22Rv1 (cell line): Measurements from ENCODE around the gene MTHFD1.

Experiments used
- H3K27ac ChIP-seq: fragments of 450-650 bp; 2 replicates; pipeline ENCODE4 v1.5.1; 2017
- CTCF ChIP-seq: fragments of 450-650 bp; IDR thresholded peaks from 2 replicates; pipeline ENCODE4 v1.5.1; 2017; ENCODE audit warnings: mild to moderate bottlenecking
- ZFX ChIP-seq: fragments of 450-650 bp; IDR thresholded peaks from 2 replicates; pipeline ENCODE4 v1.6.1; 2017; ENCODE audit warnings: antibody characterized with exemption, borderline replicate concordance

Gene MTHFD1

GRCh38 chr14:64508215-64508776, 120.1 kb downstream of the MTHFD1 start:
- no peak overlapping the region for H3K27ac ChIP-seq
- no peak for TF ChIP-seq CTCF
- TF ChIP-seq ZFX: no peak

GRCh38 chr14:64509036-64509435, 120.9 kb downstream of the MTHFD1 start:
- no peak for TF ChIP-seq CTCF
- no peak for TF ChIP-seq ZFX
- no peak overlapping the region for H3K27ac ChIP-seq
